Measurements from ENCODE around the gene CTDSPL.
"Not testable (repeated sequence)": the region's sequence is repeated elsewhere in the genome, so short reads cannot be mapped to it uniquely, and the experiment has no call there.

CTDSPL gene

DNA sequence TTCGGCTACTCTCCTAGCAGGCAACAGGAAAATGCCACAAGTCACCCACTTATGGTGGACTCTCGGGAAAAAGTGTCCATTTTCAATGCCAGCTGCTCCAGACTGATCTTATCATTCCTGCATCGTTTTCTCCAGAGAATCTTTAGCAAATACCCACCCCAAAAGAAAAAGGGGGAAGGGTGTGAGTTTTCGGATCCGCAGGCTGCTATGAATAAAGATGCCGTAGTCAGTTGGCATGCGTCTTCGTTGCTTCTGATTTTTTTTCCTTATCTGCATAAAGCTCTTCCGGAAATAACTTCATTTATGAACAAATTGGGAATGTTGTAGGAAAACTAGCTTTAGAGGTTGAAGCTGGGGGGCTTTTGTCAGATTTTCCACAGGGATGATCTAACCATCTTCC, 106.5 kb downstream of the CTDSPL start:
- no peak for DNase-seq (ENCODE audit: low read depth in 2 of 2)

DNA sequence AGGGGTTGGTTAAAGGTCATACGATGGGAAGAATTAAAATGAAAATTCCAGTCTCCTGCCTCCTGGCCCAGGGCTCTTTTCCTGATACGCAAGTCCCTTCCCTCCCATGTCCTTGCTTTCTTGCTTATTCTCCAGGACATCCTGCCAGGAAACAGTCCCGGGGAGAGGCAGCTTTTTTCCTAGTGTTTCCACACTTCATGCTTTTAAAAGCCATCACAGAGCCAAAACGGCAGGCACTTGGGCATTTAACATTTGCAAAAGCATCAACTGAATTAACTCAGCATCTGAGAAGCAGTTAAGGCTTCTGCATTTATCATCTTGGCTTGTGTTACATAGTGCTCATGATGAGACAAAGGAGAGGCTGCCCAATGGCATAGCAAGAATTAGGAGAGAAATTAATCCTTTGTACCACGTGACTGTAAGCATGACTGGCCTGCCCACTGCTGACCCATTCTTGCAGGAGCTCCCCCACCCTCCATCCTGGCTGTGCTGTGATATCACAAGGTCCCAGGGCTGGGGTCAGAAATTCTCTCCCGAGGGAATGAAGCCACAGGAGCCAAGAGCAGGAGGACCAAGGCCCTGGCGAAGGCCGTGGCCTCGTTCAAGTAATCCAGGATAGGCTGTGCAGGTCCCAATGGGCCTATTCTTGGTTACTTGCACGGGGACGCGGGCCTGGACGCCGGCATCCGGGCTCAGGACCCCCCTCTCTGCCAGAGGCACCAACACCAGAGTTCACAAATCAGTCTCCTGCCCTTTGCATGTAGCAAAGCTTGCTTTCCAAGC, 107.3 kb downstream of the CTDSPL start:
- no peak for DNase-seq (ENCODE audit: low read depth in 2 of 2)

DNA sequence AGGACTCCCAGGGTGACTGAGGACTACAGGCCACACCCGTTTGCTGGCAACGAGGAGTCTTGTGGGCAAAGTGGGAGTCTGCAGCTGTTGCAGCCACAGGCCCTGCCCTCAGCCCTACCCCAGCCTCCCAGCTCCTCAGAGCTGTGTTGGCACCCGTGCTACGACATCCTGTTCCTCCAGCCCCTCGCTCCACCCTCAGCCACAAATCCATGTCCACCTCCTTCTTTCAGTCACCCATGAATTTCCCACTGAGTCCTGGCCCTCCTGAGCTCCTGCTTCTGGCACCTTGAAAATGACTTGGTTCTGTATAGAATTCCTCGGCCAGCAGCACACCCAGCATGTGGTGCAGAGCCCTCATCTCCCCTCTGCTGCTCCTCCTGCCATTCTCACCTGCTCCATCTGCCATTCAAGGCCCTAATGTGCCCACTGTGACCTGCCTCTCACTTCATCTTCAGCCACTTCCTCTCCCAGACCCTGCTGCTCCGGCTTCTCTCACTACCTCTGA, 108.0 kb downstream of the CTDSPL start:
- DNase-seq (ENCODE audit: low read depth in 2 of 2) = no peak

DNA sequence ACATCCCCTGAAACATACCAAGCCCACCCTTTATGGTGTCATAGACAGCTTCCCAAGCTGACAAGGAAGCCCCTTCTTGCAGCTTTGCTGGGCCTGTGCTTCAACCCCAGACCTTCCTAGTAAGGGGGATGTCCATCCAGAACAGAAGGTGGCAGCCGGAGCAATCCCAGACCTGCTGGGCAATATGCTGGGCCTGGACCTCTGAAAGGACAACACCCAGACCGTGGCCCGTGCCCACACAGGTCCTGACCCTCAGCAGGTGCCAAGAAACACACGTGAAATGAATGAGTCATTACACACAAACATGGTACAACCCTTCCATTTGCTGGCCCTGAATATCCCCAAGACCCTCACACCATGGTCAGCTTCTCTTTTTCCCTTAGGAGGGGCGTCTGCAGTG, 109.1 kb downstream of the CTDSPL start:
- no peak for DNase-seq (ENCODE audit: low read depth in 2 of 2)

DNA sequence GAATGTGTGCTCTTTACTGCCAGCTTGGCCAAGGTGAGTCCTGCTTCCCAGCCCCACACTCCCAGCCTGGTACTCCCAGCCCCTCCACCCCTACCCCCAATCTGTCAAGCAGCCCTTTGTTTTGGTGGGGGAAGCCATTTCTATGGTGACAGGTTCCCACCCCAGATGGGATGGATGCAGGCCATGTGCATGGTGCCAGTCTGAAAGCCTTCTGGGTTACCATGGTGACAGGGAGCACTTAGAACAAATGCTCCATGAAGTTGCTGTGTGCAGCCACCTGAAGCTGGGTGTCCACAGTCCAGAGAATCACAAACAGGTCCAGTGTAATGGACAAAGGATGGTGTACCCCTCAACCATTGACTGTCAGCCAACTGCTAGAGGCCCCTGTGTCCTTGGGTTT, 109.8 kb downstream of the CTDSPL start:
- no peak for DNase-seq (ENCODE audit: low read depth in 2 of 2)

DNA sequence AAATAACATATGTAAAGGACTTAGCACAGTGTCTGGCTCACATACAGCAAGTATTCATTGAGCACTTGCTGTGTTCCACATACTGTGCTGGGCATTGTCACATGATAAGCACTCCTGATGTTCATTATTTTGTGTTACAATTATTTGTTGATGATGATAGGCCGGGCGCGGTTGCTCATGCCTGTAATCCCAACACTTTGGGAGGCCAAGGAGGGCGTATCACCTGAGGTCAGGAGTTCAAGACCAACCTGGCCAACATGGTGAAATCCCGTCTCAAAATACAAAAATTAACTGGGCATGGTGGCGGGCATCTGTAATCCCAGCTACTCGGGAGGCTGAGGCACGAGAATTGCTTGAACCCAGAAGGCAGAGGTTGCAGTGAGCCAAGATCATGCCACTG, 110.4 kb downstream of the CTDSPL start:
- DNase-seq (ENCODE audit: low read depth in 2 of 2) = not testable (repeated sequence)

DNA sequence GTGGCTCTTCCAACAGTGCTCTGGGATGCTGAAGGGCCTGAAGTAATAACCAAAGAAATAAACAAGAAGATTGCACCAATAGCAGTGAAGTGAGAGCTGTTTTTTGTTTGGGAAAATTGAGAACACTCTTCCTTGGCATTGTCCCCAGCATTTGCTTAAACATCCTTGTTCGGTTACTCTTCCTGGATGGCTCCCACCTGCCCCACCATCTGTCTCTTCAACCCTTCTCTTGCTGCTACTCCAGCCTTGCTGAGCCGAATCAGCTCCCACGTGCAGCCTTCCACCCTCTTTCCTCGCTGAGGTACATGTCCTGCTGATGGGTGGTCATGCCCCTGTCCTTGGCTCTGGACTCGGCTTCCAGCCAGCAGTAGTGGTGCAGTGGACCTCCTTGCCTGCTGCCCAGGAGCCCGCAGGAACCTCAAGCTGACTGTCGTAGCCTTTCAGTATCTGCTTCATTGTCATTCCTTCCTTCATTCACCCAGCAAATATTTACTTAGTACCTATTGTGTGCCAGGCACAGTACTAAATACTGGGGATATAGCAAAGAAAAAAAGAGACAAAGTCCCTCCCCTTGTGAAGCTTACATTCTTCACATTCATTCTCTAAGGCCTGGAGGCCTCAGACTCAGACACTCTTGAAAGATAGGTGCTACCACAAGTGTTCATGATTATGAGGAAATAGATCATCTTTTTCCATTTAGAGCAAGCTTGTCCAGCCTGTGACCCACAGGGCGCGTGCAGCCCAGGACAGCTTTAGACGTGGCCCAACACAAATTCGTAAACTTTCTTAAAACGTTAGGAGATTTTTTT, 111.8 kb downstream of the CTDSPL start:
- DNase-seq (ENCODE audit: low read depth in 2 of 2) = no peak

DNA sequence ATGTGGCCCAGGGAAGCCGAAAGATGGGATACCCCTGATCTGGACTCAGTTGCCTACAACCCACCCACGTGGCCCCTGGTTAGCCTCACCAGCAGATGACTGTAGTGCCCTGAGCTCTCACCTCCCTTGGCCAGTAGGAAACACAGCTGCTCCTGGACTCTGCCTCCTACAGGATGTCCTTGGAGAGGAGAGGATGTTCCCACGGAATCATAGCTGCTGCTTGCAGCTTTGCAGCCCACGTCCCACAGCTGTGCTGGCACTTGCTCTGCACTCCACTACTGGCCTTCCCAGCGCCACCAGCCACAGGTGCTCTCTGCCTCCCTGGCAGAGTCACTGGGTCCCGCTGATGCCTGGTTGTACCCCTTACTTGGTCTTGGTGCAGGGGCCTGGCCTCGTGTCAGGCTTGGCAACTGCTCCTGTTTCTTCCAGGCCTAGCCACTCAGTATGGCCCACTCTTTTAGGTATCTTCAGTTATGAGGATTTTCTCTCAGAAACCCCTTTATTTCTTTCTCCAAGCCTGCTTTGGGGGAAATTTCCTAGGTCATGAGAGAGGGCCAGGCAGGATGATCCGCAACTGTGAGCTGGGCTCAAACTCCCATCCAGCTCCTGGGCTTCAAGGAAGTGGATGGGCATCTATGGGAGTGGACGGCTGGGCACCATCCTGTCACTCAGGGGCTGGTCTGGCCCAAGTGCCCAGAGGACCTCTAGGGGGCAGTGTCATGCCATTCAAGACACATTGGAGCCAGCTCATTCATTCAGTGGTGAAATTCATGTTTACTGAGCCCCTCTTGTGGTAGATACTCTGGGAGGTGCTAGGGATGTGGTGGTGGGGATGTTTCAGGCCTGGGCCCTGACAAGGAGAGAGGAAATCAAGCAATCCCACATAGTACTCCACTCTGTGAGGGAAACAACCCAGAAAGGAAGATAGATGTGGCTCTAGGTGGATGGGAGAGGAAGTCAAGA, 112.7 kb downstream of the CTDSPL start:
- peak; percentile 39 to 56 for DNase-seq (ENCODE audit: low read depth in 2 of 2)

DNA sequence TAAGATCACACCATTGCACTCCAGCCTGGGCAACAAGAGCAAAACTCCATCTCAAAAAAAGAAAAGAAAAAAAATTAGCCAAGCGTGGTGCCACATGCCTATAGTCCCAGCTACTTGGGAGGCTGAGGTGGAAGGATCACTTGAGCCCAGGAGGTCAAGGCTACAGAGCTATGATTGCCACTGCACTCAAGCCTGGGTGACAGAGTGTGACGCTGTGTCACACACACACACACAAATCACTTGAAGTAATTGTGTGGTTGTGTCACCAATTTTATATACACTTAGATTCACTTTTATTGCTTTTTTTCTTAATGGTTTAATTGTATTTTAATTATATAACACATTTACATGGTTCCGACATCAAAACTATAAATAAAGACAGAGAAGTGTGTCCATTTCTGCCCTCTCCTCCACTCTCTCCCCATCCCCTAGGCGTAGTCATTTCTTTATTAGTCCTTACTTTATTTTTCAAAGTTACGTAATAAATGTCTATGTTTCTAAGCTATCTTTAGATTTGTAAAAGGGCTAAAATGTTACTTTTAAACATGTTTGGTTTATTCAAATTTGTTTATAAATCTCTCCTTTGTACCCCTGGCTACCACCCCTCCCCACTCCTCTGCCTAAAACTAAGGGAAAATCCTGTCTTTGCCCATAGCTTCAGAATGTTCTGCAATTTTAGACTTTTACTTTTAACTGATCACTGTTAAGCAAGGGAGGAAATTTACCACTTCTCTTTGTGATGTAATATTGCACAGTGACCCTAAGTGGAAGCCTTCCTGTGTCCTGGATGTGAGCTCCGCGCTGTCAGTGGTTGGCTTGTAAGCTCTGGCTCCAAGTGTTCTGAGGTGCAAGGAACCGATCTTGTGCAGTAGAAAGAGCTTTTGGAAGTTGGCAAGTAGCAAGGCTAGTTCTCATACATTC, 118.1 kb downstream of the CTDSPL start:
- DNase-seq (ENCODE audit: low read depth in 2 of 2) = no peak

DNA sequence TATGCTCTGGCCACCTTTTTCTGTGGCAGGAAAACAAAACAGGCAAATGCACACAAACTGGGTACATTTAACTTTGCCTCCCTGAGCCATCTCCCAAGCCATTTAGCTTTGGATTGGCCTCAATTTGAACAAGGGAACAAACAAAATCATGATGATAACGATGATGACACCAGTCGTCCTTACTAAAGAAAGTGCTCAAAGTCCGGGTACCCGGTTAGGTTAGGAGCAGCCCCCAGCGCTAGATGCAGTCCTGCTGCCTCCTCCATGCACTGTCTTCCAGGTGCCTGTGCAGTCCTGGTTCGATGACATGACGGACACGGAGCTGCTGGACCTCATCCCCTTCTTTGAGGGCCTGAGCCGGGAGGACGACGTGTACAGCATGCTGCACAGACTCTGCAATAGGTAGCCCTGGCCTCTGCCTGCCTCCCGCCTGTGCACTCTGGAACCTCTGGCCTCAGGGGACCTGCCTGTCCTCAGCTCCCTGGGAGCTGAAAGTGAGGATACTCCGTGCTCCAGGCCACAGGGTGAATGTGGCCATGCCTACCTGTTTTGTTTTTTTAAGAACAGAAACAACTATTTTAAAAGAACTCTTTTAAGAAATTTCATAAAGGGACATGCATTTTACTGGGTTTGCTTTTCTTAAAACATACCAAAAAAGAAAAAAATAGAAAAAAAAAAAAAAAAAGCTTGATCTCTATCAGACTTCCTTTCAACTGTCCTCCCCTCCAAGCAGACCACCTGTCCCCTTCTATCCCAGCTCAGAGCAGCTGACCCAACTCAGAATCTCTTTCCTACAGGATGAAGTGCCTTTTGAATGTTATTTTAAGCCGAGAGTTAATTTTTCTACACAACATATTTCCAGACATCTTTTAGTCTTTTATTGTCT, 119.0 kb downstream of the CTDSPL start:
- DNase-seq (ENCODE audit: low read depth in 2 of 2) = no peak

DNA sequence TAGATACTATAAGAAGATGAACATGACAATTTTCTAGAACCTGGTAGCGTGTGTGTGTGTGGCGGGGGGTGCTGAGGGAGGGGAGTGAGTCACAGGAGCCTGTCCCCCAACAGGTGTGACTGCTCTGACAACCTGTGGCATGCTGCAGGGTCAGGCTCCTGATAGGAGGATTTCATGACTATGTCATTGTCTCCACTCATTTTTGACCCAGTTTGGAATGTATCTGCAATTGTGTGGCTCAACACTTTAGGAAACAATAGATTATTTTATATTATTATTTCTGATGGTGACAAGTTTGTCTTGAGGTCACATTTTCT, 119.6 kb downstream of the CTDSPL start:
- no peak for DNase-seq (ENCODE audit: low read depth in 2 of 2)

DNA sequence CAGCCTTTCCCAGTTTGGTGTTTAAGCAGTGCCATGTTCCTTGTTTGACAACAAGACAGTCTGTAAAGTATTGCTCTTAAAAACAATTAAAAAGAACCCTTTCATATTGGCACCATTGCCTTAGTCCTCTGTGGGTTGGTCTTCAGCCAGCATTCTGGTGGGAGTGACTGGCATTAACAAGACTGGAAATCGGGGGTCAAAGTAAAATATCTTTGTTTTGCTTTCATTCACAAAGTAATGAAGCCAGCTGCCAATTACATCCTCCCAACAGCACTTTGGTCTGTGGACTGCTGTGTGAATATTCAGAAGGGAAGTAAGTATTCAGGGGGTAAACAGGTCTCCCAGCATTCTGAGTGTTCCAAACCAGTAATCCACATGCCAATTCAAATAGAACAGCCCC, 120.7 kb downstream of the CTDSPL start:
- no peak for DNase-seq (ENCODE audit: low read depth in 2 of 2)

DNA sequence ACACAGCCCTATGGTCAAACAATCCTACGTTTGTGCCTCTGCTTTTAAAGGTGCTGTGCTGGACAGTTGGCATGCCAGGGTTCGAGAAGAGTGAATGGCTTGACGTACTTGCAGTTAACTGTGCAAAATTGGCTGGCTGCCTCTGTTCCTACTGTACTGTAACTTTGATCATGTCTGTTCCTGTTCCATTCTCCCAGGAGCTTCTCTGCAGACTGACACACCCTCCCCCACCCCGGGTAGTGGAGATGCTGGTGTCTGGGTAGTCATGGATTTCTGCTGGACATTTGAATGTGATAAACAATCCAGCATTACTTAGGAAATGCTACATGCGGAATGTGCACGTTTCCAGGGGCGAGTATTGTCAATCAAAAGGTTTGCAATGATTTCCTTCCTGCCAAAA, 122.4 kb downstream of the CTDSPL start:
- DNase-seq (ENCODE audit: low read depth in 2 of 2) = no peak

DNA sequence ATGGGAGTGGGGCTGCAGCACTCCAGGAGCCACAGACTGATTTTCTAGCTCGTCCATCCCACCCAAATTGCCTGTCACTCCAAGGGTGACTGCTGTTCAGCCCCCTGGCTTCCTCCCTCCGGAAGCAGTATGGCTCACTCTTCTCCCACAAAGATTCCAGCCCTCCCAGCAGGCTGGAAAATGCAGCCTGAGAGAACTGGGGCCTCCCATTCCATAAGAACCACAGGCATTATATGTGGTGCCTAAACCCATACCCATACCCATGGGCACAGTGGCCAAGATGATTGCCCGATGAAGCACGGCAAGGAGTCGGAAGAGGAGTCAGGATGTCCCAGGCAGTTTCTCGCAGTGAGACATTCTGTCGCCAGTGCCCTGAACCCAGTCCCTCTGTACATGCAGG, 122.9 kb downstream of the CTDSPL start:
- no peak for DNase-seq (ENCODE audit: low read depth in 2 of 2)

DNA sequence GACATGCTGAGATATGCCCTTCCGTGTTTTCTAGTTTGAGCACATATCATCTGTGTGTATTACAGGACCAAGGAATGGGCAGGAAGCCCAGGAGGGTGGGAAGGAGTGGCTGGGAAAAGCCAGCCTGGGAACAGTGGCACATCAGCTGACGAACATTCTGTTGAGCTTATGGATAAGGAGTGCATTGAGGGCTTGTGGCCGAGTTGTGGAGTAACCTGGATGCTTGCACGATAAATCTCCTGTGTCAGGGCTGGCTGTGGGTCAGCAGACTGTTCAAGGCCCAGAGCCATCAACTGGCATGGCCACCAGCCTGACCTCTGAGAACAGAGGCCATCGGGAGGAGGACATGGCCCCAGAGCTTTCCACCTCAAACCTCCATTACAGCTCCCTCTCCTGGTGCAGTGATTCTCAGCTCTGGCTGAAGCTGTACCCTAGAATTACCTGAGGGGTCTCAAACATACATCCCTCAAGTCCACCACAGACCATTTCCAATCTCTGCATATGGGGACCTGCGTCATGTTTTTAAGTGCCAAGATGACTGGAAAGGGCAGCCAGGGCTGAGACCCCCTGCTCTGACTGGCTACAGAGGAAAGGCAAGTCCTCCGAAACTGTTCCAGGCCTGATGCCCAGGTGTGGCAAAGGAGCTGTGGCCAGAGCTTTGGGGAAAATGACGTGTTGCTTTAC, 124.1 kb downstream of the CTDSPL start:
- no peak for DNase-seq (ENCODE audit: low read depth in 2 of 2)

DNA sequence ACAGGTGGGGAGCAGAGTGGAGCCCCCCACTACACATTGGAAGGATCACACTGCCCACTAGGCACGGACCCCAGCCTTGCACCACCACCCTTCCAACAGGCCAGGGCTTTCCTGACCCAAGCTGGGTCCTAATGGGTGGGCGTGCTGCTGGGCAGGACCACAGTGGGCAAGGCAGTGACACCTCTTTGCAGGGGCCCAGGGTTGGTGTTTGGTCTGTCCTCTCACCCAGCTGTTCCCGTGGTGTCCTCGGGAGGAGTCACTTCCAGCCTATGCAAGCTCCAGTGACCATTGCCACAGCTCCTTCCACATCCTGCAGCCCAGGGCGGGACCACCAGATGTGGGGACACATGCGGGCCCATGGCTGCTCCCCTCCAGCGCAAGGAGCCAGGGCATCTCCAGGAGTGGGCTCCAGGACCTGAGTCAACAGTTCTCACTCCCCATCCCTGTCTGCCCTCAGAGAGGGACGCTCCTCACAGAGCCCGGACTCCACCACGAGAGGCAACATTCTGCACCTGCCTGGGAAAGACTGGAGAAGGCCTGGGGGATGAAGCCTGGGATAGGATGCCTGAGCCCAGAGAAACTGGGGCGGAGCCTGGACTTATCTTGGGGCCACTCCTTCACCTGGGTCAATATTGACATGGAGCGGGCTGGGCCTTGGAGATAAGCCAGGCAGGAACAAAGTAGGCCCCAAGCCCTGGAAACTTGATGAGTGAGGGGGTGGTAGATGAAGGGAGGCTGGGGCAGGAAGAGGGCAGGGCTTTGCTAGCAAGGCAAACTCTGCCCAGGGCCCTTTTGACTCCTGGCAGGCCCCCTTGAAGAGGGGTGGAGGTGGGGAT, 125.0 kb downstream of the CTDSPL start:
- no peak for DNase-seq (ENCODE audit: low read depth in 2 of 2)

DNA sequence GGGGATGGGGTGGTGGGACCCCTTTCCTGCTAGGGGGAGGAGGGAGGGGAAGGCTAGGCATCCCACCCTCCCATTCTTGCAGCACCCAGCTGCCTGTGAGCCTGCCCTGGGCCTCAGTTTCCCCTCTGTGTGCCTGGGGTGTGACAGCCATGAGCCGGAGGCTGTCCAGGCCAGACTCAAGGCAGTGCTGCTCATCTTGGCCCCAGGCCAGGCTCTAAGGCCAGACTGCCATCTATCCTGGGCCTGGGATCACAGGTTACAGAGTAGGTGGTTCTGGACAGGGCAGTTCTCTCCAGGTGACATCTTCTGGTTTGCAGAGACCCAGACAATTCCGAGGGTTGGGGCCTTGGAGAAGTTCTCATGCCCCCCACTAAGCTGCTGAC, 125.6 kb downstream of the CTDSPL start:
- no peak for DNase-seq (ENCODE audit: low read depth in 2 of 2)

DNA sequence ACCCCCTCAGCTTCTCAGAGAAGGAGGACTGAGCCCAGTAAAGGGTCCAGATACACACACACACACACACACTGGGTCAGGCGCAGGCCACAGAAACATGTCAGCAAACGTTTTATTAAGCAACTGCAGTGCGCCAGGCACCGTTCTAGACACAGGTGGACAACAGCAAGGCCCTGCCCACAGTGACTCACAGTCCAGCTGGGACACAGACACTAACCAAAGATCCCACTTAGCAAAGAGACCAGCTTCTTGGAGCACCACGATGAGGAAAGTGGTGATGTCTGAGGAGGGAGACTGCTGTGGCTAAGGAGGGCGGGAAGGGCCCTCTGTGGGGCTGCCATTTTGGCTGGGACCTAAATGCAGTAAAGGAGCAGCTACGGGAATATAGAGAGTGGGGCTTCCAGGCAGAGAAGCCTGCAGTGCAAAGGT, 126.1 kb downstream of the CTDSPL start:
- no peak for DNase-seq (ENCODE audit: low read depth in 2 of 2)

Measured in stimulated activated CD8-positive, alpha-beta memory T cell treated with anti-CD3 and anti-CD28 coated beads, Interleukin-2, amount 100 ng/mL, for 1 hour (primary cell).